SK-N-SH treated with all-trans-retinoic acid at 6 μM for 48 hours (cell line): ENCODE measurements around the gene MAPRE2.

ENCODE experiments used
- ATAC-seq: fragments of 200-7000 bp; cut with Tn5 transposase; 3 replicates; pipeline ENCODE4 v1.9.1; 2020; ENCODE audit warnings: mild to moderate bottlenecking, moderate library complexity
- ARNTL ChIP-seq: fragments of 450-650 bp; formaldehyde crosslinking; IDR thresholded peaks from 2 replicates; pipeline ENCODE4 v1.5.0; 2020; ENCODE audit warnings: low read depth, mild to moderate bottlenecking, moderate library complexity, borderline replicate concordance
- CSDC2 ChIP-seq: fragments of 250-450 bp; sonication (Bioruptor Pico); IDR thresholded peaks from 2 replicates; pipeline ENCODE4 v1.5.0; 2020; ENCODE audit warnings: mild to moderate bottlenecking, moderate library complexity
- CSRNP3 ChIP-seq: fragments of 250-450 bp; sonication (Bioruptor Pico); IDR thresholded peaks from 2 replicates; pipeline ENCODE4 v1.5.1; 2021; ENCODE audit warnings: mild to moderate bottlenecking, moderate library complexity
- ESRRG ChIP-seq: fragments of 250-450 bp; sonication (Bioruptor Pico); IDR thresholded peaks from 2 replicates; pipeline ENCODE4 v1.6.1; 2021; ENCODE audit warnings: mild to moderate bottlenecking
- GLIS3 ChIP-seq: fragments of 250-450 bp; sonication (Bioruptor Pico); IDR thresholded peaks from 2 replicates; pipeline ENCODE4 v1.5.0; 2020; ENCODE audit warnings: mild to moderate bottlenecking, moderate library complexity
- ISL1 ChIP-seq: fragments of 250-450 bp; sonication (Bioruptor Pico); IDR thresholded peaks from 2 replicates; pipeline ENCODE4 v2.1.2; 2022; ENCODE audit warnings: mild to moderate bottlenecking, moderate library complexity
- OSR1 ChIP-seq: fragments of 250-450 bp; sonication (Bioruptor Pico); IDR thresholded peaks from 2 replicates; pipeline ENCODE4 v1.8.0; 2022; ENCODE audit warnings: moderate library complexity, mild to moderate bottlenecking, inconsistent platforms
- PPARA ChIP-seq: fragments of 250-450 bp; sonication (Bioruptor Pico); IDR thresholded peaks from 2 replicates; pipeline ENCODE4 v1.5.0; 2020; ENCODE audit warnings: mild to moderate bottlenecking, borderline replicate concordance
- SNAI2 ChIP-seq: fragments of 250-450 bp; sonication (Bioruptor Pico); IDR thresholded peaks from 2 replicates; pipeline ENCODE4 v1.5.0; 2020; ENCODE audit warnings: mild to moderate bottlenecking, moderate library complexity
- TCF4 ChIP-seq: fragments of 250-450 bp; sonication (Bioruptor Pico); IDR thresholded peaks from 2 replicates; pipeline ENCODE4 v1.8.0; 2021; ENCODE audit warnings: mild to moderate bottlenecking, moderate library complexity, borderline replicate concordance
- TOX ChIP-seq: fragments of 250-450 bp; sonication (Bioruptor Pico); IDR thresholded peaks from 2 replicates; pipeline ENCODE4 v1.8.0; 2021; ENCODE audit warnings: mild to moderate bottlenecking, moderate library complexity, borderline replicate concordance
- ZC3H10 ChIP-seq: fragments of 250-450 bp; sonication (Bioruptor Pico); IDR thresholded peaks from 2 replicates; pipeline ENCODE4 v1.5.1; 2021; ENCODE audit warnings: mild to moderate bottlenecking, moderate library complexity
- ZFP3 ChIP-seq: fragments of 250-450 bp; sonication (Bioruptor Pico); IDR thresholded peaks from 2 replicates; pipeline ENCODE4 v1.5.0; 2020; ENCODE audit warnings: mild to moderate bottlenecking, moderate library complexity
- ZFP30 ChIP-seq: fragments of 450-650 bp; formaldehyde crosslinking; IDR thresholded peaks from 2 replicates; pipeline ENCODE4 v1.5.0; 2022; ENCODE audit warnings: mild to moderate bottlenecking, moderate library complexity
- ZNF565 ChIP-seq: fragments of 450-650 bp; formaldehyde crosslinking; conservative IDR thresholded peaks from 2 replicates; pipeline ENCODE4 v1.5.0; 2020; ENCODE audit warnings: low read depth, mild to moderate bottlenecking, moderate library complexity
- ZNF70 ChIP-seq: fragments of 450-650 bp; formaldehyde crosslinking; IDR thresholded peaks from 2 replicates; pipeline ENCODE4 v1.5.0; 2020; ENCODE audit warnings: mild to moderate bottlenecking, moderate library complexity
- ZNF8 ChIP-seq: fragments of 450-650 bp; formaldehyde crosslinking; IDR thresholded peaks from 2 replicates; pipeline ENCODE4 v1.5.0; 2020; ENCODE audit warnings: mild to moderate bottlenecking, moderate library complexity
- TF ChIP-seq, protein P1 (sequence below): fragments of 250-450 bp; sonication (Bioruptor Pico); IDR thresholded peaks from 2 replicates; pipeline ENCODE4 v1.5.0; 2020; ENCODE audit warnings: mild to moderate bottlenecking, moderate library complexity
- TF ChIP-seq, protein P2 (sequence below): fragments of 250-450 bp; sonication (Bioruptor Pico); IDR thresholded peaks from 2 replicates; pipeline ENCODE4 v1.8.0; 2021; ENCODE audit warnings: low read depth, mild to moderate bottlenecking, moderate library complexity, borderline replicate concordance
- TF ChIP-seq, protein P3 (sequence below): fragments of 250-450 bp; sonication (Bioruptor Pico); IDR thresholded peaks from 2 replicates; pipeline ENCODE4 v1.5.1; 2020; ENCODE audit warnings: low read depth, mild to moderate bottlenecking, moderate library complexity

MAPRE2 gene

GRCh38 chr18:35104391-35105051 lies 63.3 kb downstream of the MAPRE2 start:
- no peak for ATAC-seq
- TF ChIP-seq ESRRG (CRISPR knock-in tag) = no peak

- no peak for TF ChIP-seq ISL1
- no peak for TF ChIP-seq ZNF565 (CRISPR knock-in tag)
- TF ChIP-seq PPARA = no peak
- TF ChIP-seq, protein P1, sequence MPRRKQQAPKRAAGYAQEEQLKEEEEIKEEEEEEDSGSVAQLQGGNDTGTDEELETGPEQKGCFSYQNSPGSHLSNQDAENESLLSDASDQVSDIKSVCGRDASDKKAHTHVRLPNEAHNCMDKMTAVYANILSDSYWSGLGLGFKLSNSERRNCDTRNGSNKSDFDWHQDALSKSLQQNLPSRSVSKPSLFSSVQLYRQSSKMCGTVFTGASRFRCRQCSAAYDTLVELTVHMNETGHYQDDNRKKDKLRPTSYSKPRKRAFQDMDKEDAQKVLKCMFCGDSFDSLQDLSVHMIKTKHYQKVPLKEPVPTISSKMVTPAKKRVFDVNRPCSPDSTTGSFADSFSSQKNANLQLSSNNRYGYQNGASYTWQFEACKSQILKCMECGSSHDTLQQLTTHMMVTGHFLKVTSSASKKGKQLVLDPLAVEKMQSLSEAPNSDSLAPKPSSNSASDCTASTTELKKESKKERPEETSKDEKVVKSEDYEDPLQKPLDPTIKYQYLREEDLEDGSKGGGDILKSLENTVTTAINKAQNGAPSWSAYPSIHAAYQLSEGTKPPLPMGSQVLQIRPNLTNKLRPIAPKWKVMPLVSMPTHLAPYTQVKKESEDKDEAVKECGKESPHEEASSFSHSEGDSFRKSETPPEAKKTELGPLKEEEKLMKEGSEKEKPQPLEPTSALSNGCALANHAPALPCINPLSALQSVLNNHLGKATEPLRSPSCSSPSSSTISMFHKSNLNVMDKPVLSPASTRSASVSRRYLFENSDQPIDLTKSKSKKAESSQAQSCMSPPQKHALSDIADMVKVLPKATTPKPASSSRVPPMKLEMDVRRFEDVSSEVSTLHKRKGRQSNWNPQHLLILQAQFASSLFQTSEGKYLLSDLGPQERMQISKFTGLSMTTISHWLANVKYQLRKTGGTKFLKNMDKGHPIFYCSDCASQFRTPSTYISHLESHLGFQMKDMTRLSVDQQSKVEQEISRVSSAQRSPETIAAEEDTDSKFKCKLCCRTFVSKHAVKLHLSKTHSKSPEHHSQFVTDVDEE (CRISPR knock-in tag) = no peak
- no peak for TF ChIP-seq OSR1 (CRISPR knock-in tag)
- no peak for TF ChIP-seq GLIS3
- TF ChIP-seq ZFP30 (CRISPR knock-in tag) = no peak
- TF ChIP-seq CSRNP3 (CRISPR knock-in tag) = no peak
- no peak for ATAC-seq
Measured at GRCh38 chr18:35106013-35106844, 65.0 kb downstream of the MAPRE2 start.

- no peak for TF ChIP-seq ZNF565 (CRISPR knock-in tag)
- TF ChIP-seq ZNF8 (CRISPR knock-in tag) = no peak
- no peak for TF ChIP-seq TCF4
- TF ChIP-seq ESRRG (CRISPR knock-in tag) = no peak
- no peak for TF ChIP-seq TOX (CRISPR knock-in tag)
- TF ChIP-seq ARNTL (CRISPR knock-in tag) = no peak
- TF ChIP-seq, protein P2, sequence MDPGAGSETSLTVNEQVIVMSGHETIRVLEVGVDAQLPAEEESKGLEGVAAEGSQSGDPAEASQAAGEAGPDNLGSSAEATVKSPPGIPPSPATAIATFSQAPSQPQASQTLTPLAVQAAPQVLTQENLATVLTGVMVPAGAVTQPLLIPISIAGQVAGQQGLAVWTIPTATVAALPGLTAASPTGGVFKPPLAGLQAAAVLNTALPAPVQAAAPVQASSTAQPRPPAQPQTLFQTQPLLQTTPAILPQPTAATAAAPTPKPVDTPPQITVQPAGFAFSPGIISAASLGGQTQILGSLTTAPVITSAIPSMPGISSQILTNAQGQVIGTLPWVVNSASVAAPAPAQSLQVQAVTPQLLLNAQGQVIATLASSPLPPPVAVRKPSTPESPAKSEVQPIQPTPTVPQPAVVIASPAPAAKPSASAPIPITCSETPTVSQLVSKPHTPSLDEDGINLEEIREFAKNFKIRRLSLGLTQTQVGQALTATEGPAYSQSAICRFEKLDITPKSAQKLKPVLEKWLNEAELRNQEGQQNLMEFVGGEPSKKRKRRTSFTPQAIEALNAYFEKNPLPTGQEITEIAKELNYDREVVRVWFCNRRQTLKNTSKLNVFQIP = no peak
- TF ChIP-seq GLIS3 = no peak
- TF ChIP-seq ISL1 = no peak
- no peak for TF ChIP-seq CSDC2 (CRISPR knock-in tag)
- TF ChIP-seq, protein P3, sequence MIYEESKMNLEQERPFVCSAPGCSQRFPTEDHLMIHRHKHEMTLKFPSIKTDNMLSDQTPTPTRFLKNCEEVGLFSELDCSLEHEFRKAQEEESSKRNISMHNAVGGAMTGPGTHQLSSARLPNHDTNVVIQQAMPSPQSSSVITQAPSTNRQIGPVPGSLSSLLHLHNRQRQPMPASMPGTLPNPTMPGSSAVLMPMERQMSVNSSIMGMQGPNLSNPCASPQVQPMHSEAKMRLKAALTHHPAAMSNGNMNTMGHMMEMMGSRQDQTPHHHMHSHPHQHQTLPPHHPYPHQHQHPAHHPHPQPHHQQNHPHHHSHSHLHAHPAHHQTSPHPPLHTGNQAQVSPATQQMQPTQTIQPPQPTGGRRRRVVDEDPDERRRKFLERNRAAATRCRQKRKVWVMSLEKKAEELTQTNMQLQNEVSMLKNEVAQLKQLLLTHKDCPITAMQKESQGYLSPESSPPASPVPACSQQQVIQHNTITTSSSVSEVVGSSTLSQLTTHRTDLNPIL (CRISPR knock-in tag) = no peak
- TF ChIP-seq OSR1 (CRISPR knock-in tag) = no peak
- TF ChIP-seq, all 23 proteins: peak for 0
- no peak for ATAC-seq
Measured at GRCh38 chr18:35106845-35107148, 65.6 kb downstream of the MAPRE2 start.

GRCh38 chr18:35107216-35107615 lies 66.0 kb downstream of the MAPRE2 start:
- no peak for ATAC-seq
- TF ChIP-seq GLIS3 (no peak), PPARA (no peak), CSDC2 (CRISPR knock-in tag) (no peak), ZFP3 (no peak), ZC3H10 (CRISPR knock-in tag) (no peak), ARNTL (CRISPR knock-in tag) (no peak), ZNF70 (CRISPR knock-in tag) (no peak), ZNF8 (CRISPR knock-in tag) (no peak), ISL1 (no peak), ESRRG (CRISPR knock-in tag) (no peak), ZFP30 (CRISPR knock-in tag) (no peak), SNAI2 (CRISPR knock-in tag) (no peak)
- TF ChIP-seq, protein P2 = no peak
- TF ChIP-seq, protein P3 (CRISPR knock-in tag) = no peak
